RKO (cell line): ENCODE data around the gene CELSR1.
"Not testable (repeated sequence)": the region's sequence is repeated elsewhere in the genome, so short reads cannot be mapped to it uniquely, and the experiment has no call there.

Experiments
- DNase-seq: peaks from one replicate; pipeline ENCODE4 v3.0.0-alpha.2; 2016; ENCODE audit warnings: low spot score

CELSR1 gene

DNA sequence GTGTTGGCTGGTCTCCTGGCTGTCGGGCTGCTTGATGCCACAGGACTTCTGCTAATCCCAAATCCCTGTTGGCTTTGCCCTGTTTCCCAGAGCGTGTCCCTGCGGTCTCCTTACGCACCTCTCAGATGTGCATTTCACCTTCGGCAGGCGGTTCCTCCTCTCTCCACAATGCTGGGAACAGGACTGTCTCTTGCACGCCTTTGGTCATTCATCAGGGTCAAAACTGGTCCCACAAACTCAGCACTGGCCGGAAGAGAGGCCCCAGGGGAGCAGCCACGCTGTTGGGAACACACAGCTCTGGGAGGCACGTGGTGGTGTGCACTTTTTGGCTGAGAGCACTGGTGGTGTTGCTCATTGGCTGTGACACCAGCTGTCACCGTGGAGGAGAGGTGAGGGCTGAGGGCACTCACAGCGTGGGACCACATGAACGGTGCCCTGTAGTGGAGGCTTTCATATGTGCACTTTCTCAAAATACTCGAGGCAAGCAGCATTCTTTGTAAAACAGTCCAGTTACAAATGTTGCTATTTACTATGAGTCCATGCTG lies 217.2 kb downstream of the CELSR1 start:
- no peak for DNase-seq

DNA sequence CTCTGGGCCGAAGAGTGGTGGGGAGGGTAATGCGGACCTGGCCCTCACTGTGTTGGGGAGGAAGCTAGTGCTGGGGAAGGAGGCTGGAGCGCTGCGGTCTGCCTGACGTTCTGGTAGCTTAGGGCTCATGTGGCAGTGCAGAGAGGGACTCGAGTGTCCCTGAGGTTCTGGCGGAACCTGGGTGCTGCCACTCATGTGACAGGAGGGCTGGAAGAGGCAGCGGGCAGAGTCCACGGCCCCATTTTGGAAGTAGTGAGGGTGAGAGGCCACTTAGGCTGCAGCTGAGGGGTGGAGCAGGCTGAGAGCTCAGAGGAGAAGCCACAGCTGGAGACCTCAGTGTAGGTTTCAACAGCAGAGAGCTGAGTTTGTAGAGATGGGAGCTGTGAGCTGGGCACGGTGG lies 218.1 kb downstream of the CELSR1 start:
- no peak for DNase-seq

DNA sequence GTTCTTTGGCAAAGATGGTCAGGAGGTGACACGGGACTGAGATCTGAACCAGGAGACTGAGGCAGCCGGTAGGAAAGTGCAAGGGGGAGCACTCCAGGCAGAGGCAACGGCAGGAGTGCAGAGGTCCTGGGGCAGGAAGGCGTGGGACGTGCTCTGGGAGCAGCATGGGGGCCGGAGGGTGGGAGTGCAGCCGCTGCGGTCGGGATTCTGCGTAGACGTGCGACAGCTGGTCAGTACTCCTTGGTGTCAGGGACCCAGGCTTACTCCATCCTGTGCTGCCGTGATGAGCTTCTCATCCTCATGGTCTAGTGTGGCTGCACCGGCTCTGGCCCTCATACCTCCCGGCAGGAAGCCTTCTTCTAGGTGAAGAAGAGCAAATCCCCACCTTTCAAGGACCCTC lies 218.8 kb downstream of the CELSR1 start:
- DNase-seq: no peak

DNA sequence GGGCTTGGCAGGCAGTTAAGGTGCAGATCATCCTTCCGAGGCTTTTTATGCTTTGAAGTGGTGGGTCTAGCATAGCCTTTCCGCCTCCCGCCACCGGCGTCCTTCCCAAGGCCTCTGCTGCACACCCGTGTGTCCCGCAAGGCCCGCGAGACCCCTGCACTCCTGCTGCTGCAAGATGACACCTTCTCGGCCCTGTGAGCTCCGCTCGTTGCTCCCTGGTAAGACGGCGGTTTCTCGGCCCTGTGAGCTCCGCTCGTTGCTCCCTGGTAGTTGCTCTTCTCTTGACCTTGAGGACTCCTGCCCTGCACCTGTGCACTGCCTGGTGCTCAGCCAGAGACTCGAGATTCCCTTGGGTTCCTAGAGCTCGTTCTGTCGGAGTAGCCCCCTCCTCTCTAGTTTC lies 219.8 kb downstream of the CELSR1 start:
- no peak for DNase-seq

DNA sequence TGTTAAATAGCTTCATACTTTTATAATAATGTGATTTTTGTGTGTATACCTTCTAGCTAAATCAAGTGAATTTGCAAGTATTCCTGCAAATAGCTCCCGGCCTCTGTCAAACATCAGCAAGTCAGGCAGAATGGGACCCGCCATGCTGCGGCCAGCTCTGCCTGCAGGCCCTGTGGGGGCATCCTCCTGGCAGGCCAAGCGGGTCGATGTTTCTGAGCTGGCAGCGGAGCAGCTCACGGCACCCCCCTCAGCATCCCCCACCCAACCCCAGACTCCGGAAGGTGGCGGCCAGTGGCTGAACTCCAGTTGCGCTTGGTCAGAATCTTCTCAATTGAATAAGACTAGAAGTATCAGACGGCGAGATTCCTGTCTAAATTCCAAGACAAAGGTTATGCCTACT lies 221.4 kb downstream of the CELSR1 start:
- DNase-seq: no peak

DNA sequence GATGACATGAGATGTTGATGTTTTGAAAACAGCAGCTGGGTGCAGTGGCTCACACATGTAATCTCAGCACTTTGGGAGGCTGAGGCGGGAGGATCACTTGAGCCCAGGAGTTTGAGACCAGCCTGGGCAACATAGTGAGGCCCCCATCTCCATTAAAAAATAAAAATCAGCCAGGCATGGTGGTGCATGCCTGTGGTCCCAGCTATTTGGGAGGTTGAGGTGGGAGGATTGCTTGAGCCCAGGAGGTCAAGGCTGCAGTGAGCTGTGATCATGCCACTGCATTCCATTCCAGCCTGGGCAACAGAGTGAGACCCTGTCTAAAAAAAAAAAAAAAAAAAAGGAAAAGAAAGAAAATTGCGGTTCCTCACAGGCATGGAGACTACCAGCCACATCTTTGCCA lies 224.6 kb downstream of the CELSR1 start:
- DNase-seq: not testable (repeated sequence)

DNA sequence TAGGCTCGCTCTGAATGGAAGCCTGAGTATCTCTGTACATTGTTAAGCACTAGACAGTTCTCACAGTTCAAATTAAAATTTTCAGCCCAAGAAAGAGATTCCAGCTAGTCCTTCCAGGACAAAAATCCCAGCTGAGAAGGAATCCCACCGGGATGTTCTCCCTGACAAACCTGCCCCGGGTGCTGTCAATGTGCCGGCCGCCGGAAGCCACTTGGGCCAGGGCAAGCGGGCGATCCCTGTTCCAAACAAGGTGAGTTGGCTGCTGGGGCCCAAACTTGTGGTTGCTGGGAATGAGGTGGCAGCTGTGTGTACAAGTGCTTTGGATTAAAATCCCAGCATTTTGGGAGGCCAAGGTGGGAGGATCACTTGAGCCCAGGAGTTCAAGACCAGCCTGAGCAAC lies 225.4 kb downstream of the CELSR1 start:
- DNase-seq: no peak
